Jurkat, Clone E6-1 (cell line): ENCODE measurements around the gene PAQR8.
"Not testable (repeated sequence)": the region's sequence is repeated elsewhere in the genome, so short reads cannot be mapped to it uniquely, and the experiment has no call there.

Experiments
- DNase-seq: peaks from one replicate; pipeline ENCODE4 v3.0.0-alpha.2; 2011; ENCODE audit warnings: low read depth, low spot score
- H3K4me3 ChIP-seq: 2 replicates; pipeline ENCODE4 v1.5.1; 2011; ENCODE audit warnings: mild to moderate bottlenecking, low read length, control low read depth, moderate library complexity

PAQR8 gene

DNA sequence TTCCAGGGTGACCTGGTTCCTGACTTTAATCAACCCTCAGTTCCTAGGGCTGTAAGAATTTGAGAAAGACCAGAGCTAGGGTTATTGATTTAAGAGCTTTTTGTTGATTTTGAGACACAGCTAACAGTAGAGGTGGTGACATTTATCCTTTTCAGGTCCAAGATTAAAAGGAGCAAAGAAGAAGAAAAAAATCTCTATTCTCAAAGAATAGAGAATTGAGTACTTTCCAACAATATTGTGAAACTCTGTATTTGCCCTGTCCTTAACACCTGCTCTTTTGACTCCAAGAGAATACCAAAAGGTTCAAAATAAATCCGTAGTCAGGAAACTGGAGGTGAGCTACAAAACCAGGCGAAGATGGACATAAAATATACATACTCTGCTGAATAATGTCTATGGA is 7.3 kb downstream of the PAQR8 start:
- no peak for DNase-seq
- H3K4me3 ChIP-seq = no peak overlapping the region

GRCh38 chr6:52371656-52372191 is 9.8 kb downstream of the PAQR8 start:
- no peak overlapping the region for H3K4me3 ChIP-seq
- no peak for DNase-seq

GRCh38 chr6:52373151-52373690 is 11.3 kb downstream of the PAQR8 start:
- H3K4me3 ChIP-seq = no peak overlapping the region
- DNase-seq = no peak

GRCh38 chr6:52374247-52374646 is 12.3 kb downstream of the PAQR8 start:
- H3K4me3 ChIP-seq = no peak overlapping the region
- no peak for DNase-seq

DNA sequence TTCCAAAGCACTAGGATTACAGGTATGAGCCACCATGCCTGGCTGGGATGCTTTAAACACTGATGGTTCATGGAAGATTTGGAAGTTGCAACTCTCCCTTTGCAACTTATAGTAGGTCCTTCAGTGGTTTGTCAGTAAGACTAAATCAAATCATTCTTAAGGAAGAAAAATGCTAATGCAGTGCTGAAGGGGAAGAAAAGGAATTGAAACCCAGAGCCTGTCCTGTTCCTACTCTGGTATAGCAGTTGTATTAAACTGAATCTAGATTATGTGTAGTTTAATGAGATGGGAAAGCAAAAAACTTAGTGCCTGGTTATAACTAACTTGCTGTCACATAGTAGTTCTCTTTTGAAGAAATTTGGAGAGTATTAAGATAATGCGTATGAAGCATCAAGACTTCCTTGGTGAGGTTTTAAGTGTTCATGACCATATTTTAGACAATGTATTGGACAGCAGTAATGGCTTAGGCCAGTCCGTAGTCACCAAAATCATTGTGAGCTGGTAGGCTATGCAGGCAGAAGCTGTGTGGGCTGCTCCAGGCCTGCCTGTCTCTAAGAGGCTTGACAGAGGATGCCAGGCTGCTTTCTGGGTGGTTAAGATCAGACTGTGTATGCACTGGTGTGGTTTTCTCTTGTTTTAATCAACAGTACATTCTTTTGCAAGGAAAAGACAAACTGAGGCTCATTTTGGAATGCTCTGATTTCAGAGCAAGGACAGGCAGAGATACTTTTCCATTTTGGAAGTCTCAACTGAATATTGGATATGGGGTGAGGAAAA is 14.0 kb downstream of the PAQR8 start:
- DNase-seq = no peak
- H3K4me3 ChIP-seq = no peak overlapping the region

GRCh38 chr6:52376763-52377162 is 14.8 kb downstream of the PAQR8 start:
- no peak overlapping the region for H3K4me3 ChIP-seq
- no peak for DNase-seq

GRCh38 chr6:52377538-52378221 is 15.7 kb downstream of the PAQR8 start:
- DNase-seq = no peak
- no peak overlapping the region for H3K4me3 ChIP-seq

GRCh38 chr6:52381249-52381648 is 19.3 kb downstream of the PAQR8 start:
- DNase-seq = no peak
- H3K4me3 ChIP-seq = no peak overlapping the region

DNA sequence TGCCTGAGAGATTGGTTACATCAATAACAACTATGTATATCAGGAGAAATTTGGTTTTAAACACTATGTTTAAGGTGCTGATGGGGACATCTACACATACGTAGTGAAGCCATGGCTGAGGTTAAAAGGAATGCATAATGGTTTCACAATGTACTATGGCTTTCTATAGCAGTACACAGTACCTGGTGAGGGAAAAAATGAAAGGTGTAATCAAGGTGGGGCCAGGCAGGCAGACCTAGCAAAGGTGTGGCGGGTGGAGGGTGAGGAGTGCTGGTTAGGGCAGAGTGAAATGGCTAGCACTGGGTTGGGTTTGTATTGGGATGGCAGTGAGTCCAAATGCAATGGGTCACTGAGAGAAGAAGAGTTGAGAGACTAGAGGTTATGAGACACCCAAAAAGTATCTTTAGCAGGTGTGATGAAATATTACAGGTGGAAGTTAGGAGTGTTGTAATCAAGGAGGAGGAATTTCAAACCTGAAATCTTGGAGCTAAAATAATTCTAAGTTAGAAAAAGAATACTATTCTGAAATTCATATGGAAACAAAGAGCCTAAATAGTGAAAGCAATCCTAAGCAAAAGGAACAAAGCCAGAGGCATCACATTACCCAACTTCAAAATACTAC is 22.3 kb downstream of the PAQR8 start:
- no peak overlapping the region for H3K4me3 ChIP-seq
- no peak for DNase-seq

DNA sequence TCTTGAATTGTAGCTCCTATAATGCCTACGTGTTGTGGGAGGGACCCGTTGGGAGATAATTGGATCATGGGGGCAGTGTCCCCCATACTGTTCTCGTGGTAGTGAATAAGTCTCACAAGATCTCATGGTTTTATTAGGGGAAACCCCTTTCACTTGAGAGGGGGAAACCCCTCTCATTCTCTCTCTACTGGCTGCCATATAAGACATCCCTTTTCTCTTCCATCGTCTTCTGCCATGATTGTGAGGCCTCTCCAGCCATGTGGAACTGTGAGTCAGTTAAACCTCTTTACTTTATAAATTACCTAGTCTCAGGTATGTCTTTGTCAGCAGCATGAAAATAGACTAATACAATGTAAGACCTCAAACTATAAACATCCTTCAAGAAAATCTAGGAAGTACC is 23.1 kb downstream of the PAQR8 start:
- H3K4me3 ChIP-seq = no peak overlapping the region

GRCh38 chr6:52388119-52388518 is 26.2 kb downstream of the PAQR8 start:
- not testable (repeated sequence) for DNase-seq, H3K4me3 ChIP-seq

More for the DNA sequence above, 23.1 kb downstream of the PAQR8 start:
- DNase-seq = no peak

DNA sequence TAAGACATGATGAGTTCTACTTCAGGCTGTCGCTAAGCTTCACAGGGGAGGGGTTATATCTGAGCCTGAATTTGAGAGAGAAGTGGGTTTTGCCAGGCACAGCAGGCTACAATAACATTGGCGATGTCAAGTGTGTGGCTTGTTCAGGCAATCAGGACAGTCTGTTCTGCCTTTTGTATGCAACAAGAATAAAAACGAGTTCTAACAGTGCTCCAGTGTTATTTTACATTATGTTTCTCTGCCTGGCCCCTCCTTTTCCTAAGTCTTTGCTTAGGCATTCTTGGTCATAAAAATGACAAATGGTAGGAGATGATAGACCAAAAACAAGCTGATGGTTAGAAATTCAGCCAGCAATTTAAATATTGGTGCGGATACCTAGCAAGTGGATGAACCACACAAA is 26.8 kb downstream of the PAQR8 start:
- DNase-seq = no peak
- no peak overlapping the region for H3K4me3 ChIP-seq

- DNase-seq = no peak
- H3K4me3 ChIP-seq = peak overlapping the region; percentile 47
These were observed 27.3 kb downstream of the PAQR8 start for GRCh38 chr6:52389264-52389625.

DNA sequence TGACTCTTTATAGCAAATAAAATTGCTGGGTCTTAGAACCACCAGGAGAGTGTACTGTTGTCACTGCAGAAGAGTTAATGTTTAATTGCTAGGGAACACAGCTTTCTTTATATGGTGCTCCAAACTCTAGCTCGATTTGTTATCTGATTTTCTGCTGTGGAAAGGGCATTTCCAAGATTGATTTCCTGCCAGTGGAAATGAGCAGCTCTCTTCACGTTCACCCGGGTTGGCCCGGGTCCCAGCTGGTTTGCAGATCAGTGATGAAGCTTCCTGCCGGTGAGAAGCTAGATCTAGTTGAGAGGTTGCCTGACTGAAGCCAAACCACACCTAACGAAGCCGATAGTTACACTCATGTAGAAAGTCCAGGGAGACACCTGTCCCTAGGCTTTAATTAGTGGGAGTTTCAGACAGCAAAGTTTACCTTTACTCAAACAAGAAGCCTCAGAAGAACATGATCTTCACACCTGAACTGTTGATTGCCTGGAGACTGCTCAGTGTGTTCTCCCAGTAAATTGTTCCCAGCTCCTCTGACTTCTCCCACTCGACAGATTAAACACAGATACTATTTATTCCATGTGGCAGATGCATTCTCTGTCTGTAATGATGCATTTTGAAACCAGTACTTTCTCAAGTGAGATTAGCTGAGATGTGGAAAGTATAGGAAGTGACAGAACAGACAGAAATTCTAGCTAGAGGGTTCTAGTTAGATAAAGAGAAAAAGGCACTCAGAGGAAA is 27.8 kb downstream of the PAQR8 start:
- H3K4me3 ChIP-seq = peak overlapping the region; percentile 47
- peak; percentile 84 for DNase-seq

DNA sequence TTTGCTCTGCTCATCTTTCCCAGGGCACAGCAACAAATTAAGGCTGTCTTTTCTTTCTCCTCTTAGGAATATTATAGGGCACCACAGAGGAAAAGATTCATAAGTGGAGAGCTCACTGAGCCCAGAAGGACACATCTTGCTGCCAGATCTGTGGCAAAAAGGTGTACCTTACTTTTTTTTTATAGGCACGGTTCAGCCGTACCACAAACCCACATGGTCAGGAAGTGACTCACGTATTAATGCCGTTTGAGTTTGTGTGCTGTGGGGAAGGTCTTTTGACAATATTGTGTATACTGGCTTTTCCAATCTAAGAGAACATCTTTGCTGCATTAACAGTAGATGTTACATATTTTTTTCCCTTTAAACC is 28.4 kb downstream of the PAQR8 start:
- DNase-seq = peak; percentile 92
- H3K4me3 ChIP-seq = peak overlapping the region; percentile 47

- DNase-seq = no peak
- H3K4me3 ChIP-seq = no peak overlapping the region
These were observed 29.6 kb downstream of the PAQR8 start for GRCh38 chr6:52391599-52391998.

- no peak for DNase-seq
- H3K4me3 ChIP-seq = no peak overlapping the region
These were observed 31.0 kb downstream of the PAQR8 start for GRCh38 chr6:52392944-52393343.

GRCh38 chr6:52393780-52394179 is 31.8 kb downstream of the PAQR8 start:
- H3K4me3 ChIP-seq = no peak overlapping the region
- DNase-seq = no peak

- DNase-seq = no peak
- H3K4me3 ChIP-seq = no peak overlapping the region
These were observed 32.3 kb downstream of the PAQR8 start for GRCh38 chr6:52394251-52394666.
